Colonic mucosa (tissue), 4 donors: Measurements from ENCODE around the gene RBP2. TPM values are rescaled to one million over a fixed set of nuclear protein-coding genes. Genes with fewer than 3 reads are reported as not detected.

Experiments
- DNase-seq: peaks from one replicate; pipeline ENCODE4 v3.0.0-alpha.2; 2020
- H3K27ac ChIP-seq: fragments of 200-600 bp; one replicate; pipeline ENCODE4 v1.8.0; 2021
- H3K27me3 ChIP-seq: fragments of 200-600 bp; one replicate; pipeline ENCODE4 v1.8.0; 2021
- H3K36me3 ChIP-seq: fragments of 200-600 bp; one replicate; pipeline ENCODE4 v1.8.0; 2021
- H3K4me1 ChIP-seq: fragments of 200-600 bp; one replicate; pipeline ENCODE4 v1.8.0; 2021; ENCODE audit warnings: mild to moderate bottlenecking
- H3K4me3 ChIP-seq: fragments of 200-600 bp; one replicate; pipeline ENCODE4 v1.8.0; 2021
- H3K9ac ChIP-seq, 2 donors: one replicate each; pipeline ENCODE4 v1.7.0; 2013; ENCODE audit warnings: control low read depth in 2 of 2, low read depth in 2 of 2, low read length in 2 of 2
- H3K9me3 ChIP-seq: fragments of 200-600 bp; one replicate; pipeline ENCODE4 v1.8.0; 2021
- CTCF ChIP-seq: fragments of 200-600 bp; IDR thresholded peaks from one replicate; pipeline ENCODE4 v1.8.0; 2022; ENCODE audit warnings: antibody characterized with exemption, mild to moderate bottlenecking
- intact Hi-C: fragments of 100-400 bp; cut with DNase I; formaldehyde crosslinking; loops from one replicate; pipeline ENCODE4 v1.14.1; 2022
- total RNA-seq, 2 donors: library from RNA; stranded (reverse); fragmentation: NEBNext Ultra II Directional in 1 of 2; extraction: Animal tissue kit (Norgen Biotek cat#: 25700) in 1 of 2; gene quantifications; one replicate each; pipeline ENCODE4 v1.2.1, GENCODE V29; 2021
- donor health status: healthy.
- donor health status: DM: no; HTN: no; CAD: no.
- donor health status: DM: no; HTN: no; CAD: no.

RBP2 gene
- total RNA-seq, 2 donors from 2014 or later, result 1.4 to 3.1 TPM

- TF ChIP-seq CTCF, result no peak
- DNase-seq, result no peak
These were observed 23.2 kb upstream of the RBP2 start for GRCh38 chr3:139499536-139499935.

GRCh38 chr3:139493826-139494385 is 17.6 kb upstream of the RBP2 start:
- H3K27ac ChIP-seq, result no peak overlapping the region
- TF ChIP-seq CTCF, result no peak
- no peak overlapping the region for H3K4me3 ChIP-seq
- intact Hi-C loops, result no loop called here
- no peaks in the 10 kb centered on the region for H3K9me3 ChIP-seq
- no peaks in the 10 kb centered on the region for H3K4me1 ChIP-seq
- no peaks in the 10 kb centered on the region for H3K36me3 ChIP-seq
- H3K9ac ChIP-seq, result no peak overlapping the region
- no peak for DNase-seq
- no peaks in the 10 kb centered on the region for H3K27me3 ChIP-seq

More at GRCh38 chr3:139499536-139499935, 23.2 kb upstream of the RBP2 start:
- H3K4me3 ChIP-seq, result no peak overlapping the region
- no peaks in the 10 kb centered on the region for H3K4me1 ChIP-seq
- intact Hi-C loops, result no loop called here
- H3K36me3 ChIP-seq, result no peaks in the 10 kb centered on the region
- H3K27me3 ChIP-seq, result no peaks in the 10 kb centered on the region
- H3K9me3 ChIP-seq, result no peaks in the 10 kb centered on the region
- no peak overlapping the region for H3K9ac ChIP-seq
- no peak overlapping the region for H3K27ac ChIP-seq

- no peaks in the 10 kb centered on the region for H3K27me3 ChIP-seq
- H3K27ac ChIP-seq, result no peak overlapping the region
- H3K4me1 ChIP-seq, result no peaks in the 10 kb centered on the region
- H3K36me3 ChIP-seq, result no peaks in the 10 kb centered on the region
- H3K4me3 ChIP-seq, result no peak overlapping the region
- H3K9me3 ChIP-seq, result no peaks in the 10 kb centered on the region
- no peak overlapping the region for H3K9ac ChIP-seq
- TF ChIP-seq CTCF, result no peak
- DNase-seq, result no peak
- intact Hi-C loops, result no loop called here
These were observed 15.7 kb upstream of the RBP2 start for GRCh38 chr3:139491966-139492365.

GRCh38 chr3:139491027-139491700 is 14.8 kb upstream of the RBP2 start:
- intact Hi-C loops, result no loop called here
- TF ChIP-seq CTCF, result no peak
- no peaks in the 10 kb centered on the region for H3K27me3 ChIP-seq
- H3K36me3 ChIP-seq, result no peaks in the 10 kb centered on the region
- no peaks in the 10 kb centered on the region for H3K4me1 ChIP-seq
- DNase-seq, result no peak
- no peak overlapping the region for H3K27ac ChIP-seq
- H3K9me3 ChIP-seq, result no peaks in the 10 kb centered on the region
- no peak overlapping the region for H3K4me3 ChIP-seq
- no peak overlapping the region for H3K9ac ChIP-seq

- Histone ChIP-seq H3K27ac (no peak overlapping the region), H3K4me3 (no peak overlapping the region), H3K4me1 (no peaks in the 10 kb centered on the region), H3K36me3 (no peaks in the 10 kb centered on the region), H3K27me3 (no peaks in the 10 kb centered on the region), H3K9me3 (no peaks in the 10 kb centered on the region), H3K9ac (no peak overlapping the region)
- DNase-seq, result no peak
- intact Hi-C loops, result no loop called here
- no peak for TF ChIP-seq CTCF
These were observed 5.9 kb upstream of the RBP2 start for GRCh38 chr3:139482206-139482605.
